Glomerular endothelial cell (primary cell): ENCODE measurements around the gene IQGAP2. TPM values are rescaled to one million over a fixed set of nuclear protein-coding genes. Genes with fewer than 3 reads are reported as not detected.
"Not testable (repeated sequence)": the region's sequence is repeated elsewhere in the genome, so short reads cannot be mapped to it uniquely, and the experiment has no call there.

Experiments used
- DNase-seq: peaks from one replicate; pipeline ENCODE4 v3.0.0-alpha.2; 2011; ENCODE audit warnings: low read depth, low spot score; ENCODE audit errors: extremely low read depth
- total RNA-seq: library from RNA; depleted of rRNA; stranded (reverse); fragments of >200 nt; gene quantifications from 2 replicates; pipeline ENCODE4 v1.2.3, GENCODE V29; 2015

Gene IQGAP2
- total RNA-seq, 1 donor from 2014 or later = 3.6 TPM

- DNase-seq = no peak
Observed at GRCh38 chr5:76526950-76527583, 124.0 kb downstream of the IQGAP2 start.

- DNase-seq = no peak
Observed at GRCh38 chr5:76527685-76528161, 124.6 kb downstream of the IQGAP2 start.

DNA sequence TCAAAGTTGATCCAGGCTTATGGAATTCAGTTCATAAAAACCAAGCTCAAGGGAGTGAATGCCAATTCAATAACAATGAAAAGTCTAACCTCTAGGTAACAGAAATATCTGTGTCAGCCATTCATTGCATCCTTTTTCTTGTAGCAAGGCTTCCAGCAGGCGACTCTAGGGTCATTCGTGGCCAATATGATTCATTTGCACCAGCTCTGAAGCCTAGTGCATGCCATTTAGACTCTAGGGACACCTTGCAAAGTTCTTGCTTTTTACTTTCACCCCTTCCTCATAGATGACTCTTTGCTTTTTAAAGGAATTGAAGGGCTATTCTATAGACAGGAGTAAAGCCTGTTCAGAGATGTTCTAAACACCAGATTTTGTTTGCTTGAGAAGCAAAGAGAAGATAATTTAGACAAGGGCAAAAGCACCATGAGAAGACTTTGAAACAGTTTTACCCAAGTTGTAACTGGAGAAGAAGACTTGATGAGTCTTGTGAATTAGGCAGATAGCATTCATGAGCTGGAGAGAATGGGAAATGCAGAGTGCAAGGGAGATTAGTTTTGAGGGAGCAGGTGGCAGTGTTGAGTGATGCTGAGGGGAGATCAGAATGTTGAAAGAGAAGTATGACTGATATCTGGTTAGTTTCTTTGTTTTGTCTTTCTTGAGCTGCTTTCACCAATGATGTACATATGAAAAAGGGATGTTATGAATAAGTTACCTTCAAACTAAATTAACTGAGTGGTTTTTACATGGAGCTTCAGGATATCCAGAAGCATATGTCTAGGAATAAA lies 125.7 kb downstream of the IQGAP2 start:
- DNase-seq = no peak

DNA sequence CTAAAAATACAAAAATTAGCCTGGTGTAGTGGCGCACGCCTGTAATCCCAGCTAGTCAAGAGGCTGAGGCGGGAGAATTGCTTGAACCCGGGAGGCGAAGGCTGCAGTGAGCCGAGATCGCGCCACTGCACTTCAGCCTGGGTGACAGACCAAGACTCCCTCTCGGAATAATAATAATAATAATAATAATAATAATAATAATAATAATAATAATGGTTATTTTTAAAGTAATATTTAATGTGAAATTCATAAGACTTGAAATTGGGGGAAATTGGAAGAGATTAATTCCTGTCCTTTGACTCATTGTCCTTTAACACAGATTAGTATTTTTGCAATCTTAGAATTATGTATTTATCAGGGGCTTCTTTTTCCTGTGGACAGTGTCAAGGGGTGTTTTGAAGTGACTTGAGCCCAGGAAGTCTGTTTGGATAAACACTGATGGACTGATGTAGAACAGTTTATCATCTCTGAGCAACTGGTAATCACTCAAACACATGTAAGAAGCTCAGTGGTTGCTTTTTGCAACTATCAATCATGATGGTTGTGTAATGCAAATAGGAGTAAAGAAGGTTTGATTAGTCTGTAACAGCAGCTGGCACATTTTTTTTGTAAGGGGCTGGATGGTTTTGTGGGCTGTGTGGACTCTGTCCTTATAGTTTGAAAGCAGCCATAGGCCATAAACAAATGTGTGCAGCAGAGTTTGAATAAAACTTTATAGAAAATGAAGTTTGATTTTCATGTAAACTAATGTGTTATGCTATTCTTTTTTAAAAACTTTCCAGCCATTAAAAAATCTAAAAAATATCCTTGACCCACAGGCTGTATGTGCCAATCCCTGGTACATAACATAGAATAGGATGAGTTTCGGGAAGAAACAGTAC lies 126.6 kb downstream of the IQGAP2 start:
- no peak for DNase-seq

DNA sequence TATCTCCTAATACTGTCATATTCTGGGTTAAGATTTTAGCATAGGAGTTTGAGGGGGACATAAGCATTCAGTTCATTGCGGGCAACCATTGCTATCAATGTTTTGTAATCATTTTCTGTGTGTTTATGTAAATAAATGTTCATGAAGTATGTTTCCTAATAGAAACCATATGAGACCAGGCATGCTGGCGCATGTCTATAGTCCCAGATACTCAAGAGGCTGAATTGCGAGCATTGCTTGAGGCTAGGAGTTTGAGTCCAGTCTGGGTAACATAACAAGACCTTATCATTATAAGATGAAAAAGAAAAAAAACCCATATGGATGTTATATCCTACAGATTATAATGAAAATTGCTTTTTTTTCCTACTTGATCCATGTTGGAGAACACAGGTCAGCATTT lies 129.0 kb downstream of the IQGAP2 start:
- DNase-seq = no peak

GRCh38 chr5:76532973-76533372 lies 129.9 kb downstream of the IQGAP2 start:
- DNase-seq = no peak

- DNase-seq = no peak
Observed at GRCh38 chr5:76535577-76535976, 132.5 kb downstream of the IQGAP2 start.

GRCh38 chr5:76537073-76537543 lies 134.0 kb downstream of the IQGAP2 start:
- DNase-seq = no peak

- no peak for DNase-seq
Observed at GRCh38 chr5:76542241-76542640, 139.2 kb downstream of the IQGAP2 start.

- no peak for DNase-seq
Observed at GRCh38 chr5:76542887-76543690, 140.0 kb downstream of the IQGAP2 start.

DNA sequence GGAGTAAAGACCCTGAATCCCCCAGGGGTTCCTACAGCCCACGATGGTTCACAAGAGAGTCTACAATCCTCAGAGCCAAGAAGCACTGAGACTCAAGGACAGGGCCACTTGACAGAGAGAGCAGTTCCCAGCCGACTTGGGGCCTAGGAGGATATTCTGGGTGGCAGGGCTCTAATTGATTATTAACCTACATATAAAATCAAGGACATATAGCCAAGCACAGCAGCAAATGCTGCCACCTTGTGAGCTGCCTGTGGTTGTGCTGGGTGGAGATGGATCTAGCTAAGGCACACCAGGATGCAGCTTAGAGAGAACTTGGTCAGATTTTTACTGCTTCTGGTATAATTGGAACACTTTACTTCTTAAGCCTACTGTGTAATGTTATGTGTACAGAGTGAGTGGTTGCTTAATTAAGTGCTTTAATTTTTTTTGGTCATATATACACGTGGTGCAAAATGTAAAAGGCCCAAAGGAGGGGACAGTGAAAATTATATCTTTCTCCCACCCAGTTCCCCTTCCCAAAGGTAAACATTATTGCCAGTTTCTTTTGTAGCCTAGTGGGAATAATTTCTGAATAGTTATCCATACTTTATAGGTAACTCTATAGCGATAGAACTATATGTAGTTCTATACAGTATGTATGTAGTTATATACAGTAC lies 141.3 kb downstream of the IQGAP2 start:
- no peak for DNase-seq

- no peak for DNase-seq
Observed at GRCh38 chr5:76545184-76545583, 142.1 kb downstream of the IQGAP2 start.

DNA sequence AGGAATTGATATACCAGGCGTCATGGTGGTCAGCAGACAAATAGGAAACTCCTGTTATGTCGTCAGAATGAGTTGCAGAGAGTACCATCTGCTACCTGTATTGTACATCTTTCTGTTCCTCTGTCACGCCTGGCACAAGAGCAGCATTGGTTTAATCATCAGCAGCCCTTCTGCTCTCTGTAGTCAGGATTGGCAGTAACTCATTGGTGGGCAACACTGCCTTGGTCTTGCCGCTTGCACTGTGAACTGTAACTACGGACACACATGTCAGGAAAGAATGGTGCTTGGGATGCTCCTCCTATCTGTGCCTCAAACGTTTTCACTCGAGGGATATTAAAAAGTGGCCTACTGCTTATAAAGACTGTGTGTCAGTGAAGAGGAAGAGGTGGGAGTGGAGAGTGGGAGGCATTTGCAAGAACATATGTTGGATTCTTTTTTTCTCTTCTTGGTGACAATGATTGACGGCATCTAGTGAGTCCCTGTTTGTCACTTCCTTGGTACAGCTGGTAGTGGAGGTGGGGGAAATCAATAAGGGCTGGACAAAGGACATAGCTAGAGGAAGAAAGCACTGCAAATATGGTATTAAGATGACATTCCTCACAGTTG lies 143.5 kb downstream of the IQGAP2 start:
- no peak for DNase-seq

GRCh38 chr5:76547242-76547890 lies 144.3 kb downstream of the IQGAP2 start:
- DNase-seq = no peak

DNA sequence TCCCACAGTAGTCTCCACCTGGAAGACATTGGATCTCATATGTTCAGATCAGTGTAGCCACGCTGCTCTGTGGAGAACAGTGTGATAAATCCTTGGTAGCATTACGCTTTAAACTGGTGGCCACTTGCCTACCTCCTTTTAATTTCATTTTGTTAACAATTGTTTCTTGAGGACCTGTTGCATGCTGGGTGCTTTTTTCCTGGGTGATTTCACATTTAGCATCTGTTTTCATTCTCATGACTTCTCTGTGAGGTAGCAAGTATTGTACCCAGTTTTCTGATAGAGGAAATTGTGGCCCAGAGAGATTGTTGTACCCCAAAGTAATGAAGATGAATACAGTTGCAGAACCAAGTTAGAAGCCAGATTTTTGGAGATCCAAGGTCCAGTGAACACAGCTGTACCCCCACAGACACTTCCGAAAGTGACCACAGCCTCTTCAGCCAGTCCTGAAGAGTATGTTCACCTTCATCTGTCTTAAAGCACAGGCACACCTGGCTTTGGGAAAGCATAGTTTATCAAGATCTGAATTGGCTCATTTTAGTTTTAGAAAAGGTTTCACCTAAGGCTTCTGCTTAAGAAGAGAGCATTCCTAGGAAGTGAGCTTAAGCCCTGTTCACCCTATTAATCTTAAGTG lies 144.9 kb downstream of the IQGAP2 start:
- no peak for DNase-seq

DNA sequence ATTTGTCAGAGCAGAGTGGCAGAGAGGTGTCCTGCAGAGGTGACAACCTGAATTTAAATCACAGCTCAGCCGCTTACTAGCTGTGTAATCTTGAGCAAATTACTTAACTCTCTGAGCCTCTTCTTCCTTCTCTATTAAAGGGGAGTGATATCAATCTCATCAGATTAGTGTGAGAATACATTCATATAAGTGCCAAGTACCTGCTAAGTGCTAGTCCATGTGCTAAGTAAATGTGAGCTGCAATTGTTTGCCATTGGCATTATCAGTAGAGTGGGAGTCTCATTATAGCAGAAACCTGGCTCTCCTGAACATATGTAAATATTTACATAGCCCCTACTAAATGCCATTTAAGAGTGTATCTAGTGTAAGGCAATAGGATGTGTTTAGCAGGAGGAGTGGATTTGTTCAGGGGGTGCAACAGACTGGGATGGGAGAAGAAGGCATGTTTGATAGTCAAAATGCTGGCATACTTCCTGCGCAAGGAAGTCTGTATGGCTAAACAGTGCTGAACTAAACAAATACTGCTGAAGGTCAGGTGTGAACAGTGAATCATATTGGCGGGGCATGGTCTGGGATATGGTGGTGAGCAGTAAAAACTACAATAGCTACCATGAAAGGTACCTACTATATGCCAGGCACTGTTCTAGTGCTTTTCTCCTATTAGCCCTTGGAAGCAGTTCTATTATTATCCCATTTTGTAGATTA lies 145.6 kb downstream of the IQGAP2 start:
- no peak for DNase-seq

DNA sequence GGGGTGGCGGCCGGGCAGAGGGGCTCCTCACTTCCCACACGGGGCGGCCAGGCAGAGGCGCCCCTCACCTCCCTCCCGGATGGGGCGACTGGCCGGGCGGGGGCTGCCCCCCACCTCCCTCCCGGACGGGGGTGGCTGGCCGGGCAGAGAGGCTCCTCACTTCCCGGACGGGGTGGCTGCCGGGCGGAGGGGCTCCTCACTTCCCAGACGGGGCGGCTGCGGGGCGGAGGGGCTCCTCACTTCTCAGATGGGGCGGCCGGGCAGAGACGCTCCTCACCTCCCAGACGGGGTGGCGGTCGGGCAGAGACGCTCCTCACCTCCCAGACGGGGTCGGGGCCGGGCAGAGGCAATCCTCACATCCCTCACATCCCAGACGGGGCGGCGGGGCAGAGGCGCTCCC lies 147.8 kb downstream of the IQGAP2 start:
- DNase-seq = not testable (repeated sequence)

- no peak for DNase-seq
Observed at GRCh38 chr5:76552546-76552945, 149.5 kb downstream of the IQGAP2 start.
